ENCODE measurements around the gene SLC25A3. TPM values are rescaled to one million over a fixed set of nuclear protein-coding genes. Genes with fewer than 3 reads are reported as not detected.

Gene SLC25A3
- total RNA-seq, 1 experiment from 2014 or later: 733 TPM

GRCh38 chr12:98651328-98651727 lies 57.8 kb downstream of the SLC25A3 start:
- TF ChIP-seq ATF2 (CRISPR knock-in tag; IDR thresholded peaks at IDR 0.05; ENCODE audit: borderline replicate concordance, low read depth) (no peak), SP1 (CRISPR knock-in tag; conservative IDR thresholded peaks at IDR 0.05) (no peak), ZNF263 (CRISPR knock-in tag; IDR thresholded peaks at IDR 0.05; ENCODE audit: low read depth) (no peak), TEAD4 (CRISPR knock-in tag; IDR thresholded peaks at IDR 0.05) (no peak), USF2 (CRISPR knock-in tag; IDR thresholded peaks at IDR 0.05) (no peak), PREB (CRISPR knock-in tag; IDR thresholded peaks at IDR 0.05; ENCODE audit: borderline replicate concordance) (no peak)
- no peaks in the 10 kb centered on the region for H3K27me3 Mint-ChIP-seq (ENCODE audit: low read depth)
- POLR2A ChIA-PET: no interaction called here
- H3K36me3 Mint-ChIP-seq: peaks cover 23% of the 10 kb centered on the region
- CTCF ChIA-PET: interaction anchor here (0.5 to 2.8 kb wide), 3 partner anchors 85 to 118 kb away, joined by 3 to 11 read pairs (median 4); no protein-coding TSS in a partner anchor
- no peaks in the 10 kb centered on the region for H3K9me3 Mint-ChIP-seq
- H3K4me3 Mint-ChIP-seq: no peak overlapping the region
- DNase-seq (ENCODE audit: low spot score) (no peak), ATAC-seq (no peak)
- H3K4me1 Mint-ChIP-seq: peaks cover 5% of the 10 kb centered on the region
- H3K27ac Mint-ChIP-seq: no peak overlapping the region

GRCh38 chr12:98653866-98654493 lies 60.5 kb downstream of the SLC25A3 start:
- no peaks in the 10 kb centered on the region for H3K4me1 Mint-ChIP-seq
- no peak overlapping the region for H3K27ac Mint-ChIP-seq
- no peaks in the 10 kb centered on the region for H3K27me3 Mint-ChIP-seq (ENCODE audit: low read depth)
- H3K36me3 Mint-ChIP-seq: peaks cover 25% of the 10 kb centered on the region
- TF ChIP-seq ZNF512 (CRISPR knock-in tag; IDR thresholded peaks at IDR 0.05; ENCODE audit: borderline replicate concordance) (no peak), NFE2L1 (CRISPR knock-in tag; IDR thresholded peaks at IDR 0.05) (no peak), FOXP4 (CRISPR knock-in tag; IDR thresholded peaks at IDR 0.05) (no peak), TEAD4 (CRISPR knock-in tag; IDR thresholded peaks at IDR 0.05) (no peak)
- ChIA-PET CTCF (interaction anchor here (0.6 to 2.1 kb wide), 5 partner anchors 16 to 237 kb away, joined by 3 to 15 read pairs (median 3); no protein-coding TSS in a partner anchor), POLR2A (no interaction called here)
- H3K9me3 Mint-ChIP-seq: no peaks in the 10 kb centered on the region
- no peak overlapping the region for H3K4me3 Mint-ChIP-seq
- DNase-seq (ENCODE audit: low spot score) (no peak), ATAC-seq (peak; percentile 34)

Other genes starting within 250 kb of the SLC25A3 start
- 171 to 177 TPM (median 176 TPM) in 3 replicates for gene TMPO, start 78.1 kb upstream of the SLC25A3 start, total RNA-seq (2021)
- gene IKBIP, start 51.1 kb downstream of the SLC25A3 start, total RNA-seq (2021): 15.5 to 17.3 TPM (median 17.0 TPM) in 3 replicates
- 18.4 to 20.6 TPM (median 19.3 TPM) in 3 replicates for gene APAF1, start 51.6 kb downstream of the SLC25A3 start, total RNA-seq (2021)